Measurements from ENCODE around the gene TRIM4.

DNA sequence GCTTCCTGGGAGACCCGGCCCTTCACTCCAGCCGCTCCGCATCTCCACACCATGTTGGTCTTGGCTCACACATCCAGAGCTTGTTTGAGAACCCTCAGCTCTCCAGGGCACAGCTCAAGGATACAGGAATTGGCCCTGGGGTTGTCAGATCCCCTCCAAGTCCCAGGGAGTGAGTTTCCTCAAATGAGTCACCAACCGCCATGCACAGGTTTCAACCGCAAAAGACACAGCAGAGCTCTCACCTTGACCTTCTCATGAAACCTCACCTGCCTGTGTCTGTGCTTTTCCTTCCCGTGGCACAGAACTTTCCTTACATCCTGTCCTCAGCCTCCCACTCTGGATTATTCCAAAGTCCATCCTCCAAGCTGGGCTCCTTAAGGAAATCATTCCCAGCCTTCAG is 35.9 kb upstream of the TRIM4 start:
- TF ChIP-seq, protein P1, sequence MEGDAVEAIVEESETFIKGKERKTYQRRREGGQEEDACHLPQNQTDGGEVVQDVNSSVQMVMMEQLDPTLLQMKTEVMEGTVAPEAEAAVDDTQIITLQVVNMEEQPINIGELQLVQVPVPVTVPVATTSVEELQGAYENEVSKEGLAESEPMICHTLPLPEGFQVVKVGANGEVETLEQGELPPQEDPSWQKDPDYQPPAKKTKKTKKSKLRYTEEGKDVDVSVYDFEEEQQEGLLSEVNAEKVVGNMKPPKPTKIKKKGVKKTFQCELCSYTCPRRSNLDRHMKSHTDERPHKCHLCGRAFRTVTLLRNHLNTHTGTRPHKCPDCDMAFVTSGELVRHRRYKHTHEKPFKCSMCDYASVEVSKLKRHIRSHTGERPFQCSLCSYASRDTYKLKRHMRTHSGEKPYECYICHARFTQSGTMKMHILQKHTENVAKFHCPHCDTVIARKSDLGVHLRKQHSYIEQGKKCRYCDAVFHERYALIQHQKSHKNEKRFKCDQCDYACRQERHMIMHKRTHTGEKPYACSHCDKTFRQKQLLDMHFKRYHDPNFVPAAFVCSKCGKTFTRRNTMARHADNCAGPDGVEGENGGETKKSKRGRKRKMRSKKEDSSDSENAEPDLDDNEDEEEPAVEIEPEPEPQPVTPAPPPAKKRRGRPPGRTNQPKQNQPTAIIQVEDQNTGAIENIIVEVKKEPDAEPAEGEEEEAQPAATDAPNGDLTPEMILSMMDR (IDR thresholded peaks at IDR 0.05) = no peak
- no peak for TF ChIP-seq POLR2A (IDR thresholded peaks at IDR 0.05)

Measured in testis (tissue), 2 donors.